H7 (cell line): ENCODE results near the gene HSCB. TPM values are rescaled to one million over a fixed set of nuclear protein-coding genes. Genes with fewer than 3 reads are reported as not detected.
A peak's percentile ranks its signal among the peaks of the same experiment; 100 is the strongest.
"Not testable (repeated sequence)": the region's sequence is repeated elsewhere in the genome, so short reads cannot be mapped to it uniquely, and the experiment has no call there.

Experiments used
- DNase-seq: peaks from one replicate; pipeline ENCODE4 v3.0.0; 2012
- H3K27me3 ChIP-seq: 2 replicates; pipeline ENCODE4 v1.6.0; 2011; ENCODE audit warnings: mild to moderate bottlenecking, low read length; ENCODE audit not compliant: control insufficient read depth, insufficient read depth
- H3K36me3 ChIP-seq: replicated peaks from 2 replicates; pipeline ENCODE4 v1.5.1; 2011; ENCODE audit warnings: low read length; ENCODE audit not compliant: control insufficient read depth, insufficient read depth
- H3K4me3 ChIP-seq: 2 replicates; pipeline ENCODE4 v1.5.1; 2011; ENCODE audit warnings: low read depth, mild to moderate bottlenecking, control low read depth, low read length, moderate library complexity; ENCODE audit not compliant: insufficient read depth
- total RNA-seq: library from RNA; depleted of rRNA; stranded (reverse); fragments of >200 nt; shearing (Covaris generic); gene quantifications from 2 replicates; pipeline ENCODE4 v1.2.3, GENCODE V29; 2014

The HSCB gene
- total RNA-seq, 1 experiment from 2014 or later, result 29.9 TPM

DNA sequence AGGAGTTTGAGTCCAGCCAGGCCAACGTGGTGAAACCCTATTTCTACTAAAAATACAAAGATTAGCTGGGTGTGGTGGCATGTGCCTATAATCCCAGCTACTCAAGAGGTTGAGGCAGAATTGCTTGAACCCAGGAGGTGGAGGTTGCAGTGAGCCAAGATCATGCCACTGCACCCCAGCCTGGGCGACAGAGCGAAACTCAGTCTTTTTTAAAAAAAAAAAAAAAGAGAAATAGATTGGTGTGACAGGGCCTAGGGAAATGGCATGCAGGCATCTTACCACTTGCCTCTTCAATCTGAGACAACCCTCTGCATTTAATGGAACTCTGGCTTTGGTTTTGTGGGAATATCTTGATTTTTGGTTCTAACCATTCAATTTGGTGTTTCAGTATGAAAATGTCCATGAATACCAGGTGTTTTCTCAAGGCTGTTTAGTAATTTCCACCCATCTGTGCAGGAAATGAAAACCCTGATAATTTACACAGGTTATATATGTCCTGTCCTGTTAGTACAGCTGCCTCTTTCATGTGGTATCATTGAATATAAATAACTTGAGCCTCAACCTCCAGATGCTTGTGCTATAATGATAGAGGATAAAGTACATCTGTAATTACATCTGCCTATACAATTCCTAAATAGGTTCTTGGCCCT is 50.1 kb downstream of the HSCB start:
- H3K4me3 ChIP-seq, result no peak overlapping the region
- peaks cover 29% of the 10 kb centered on the region for H3K36me3 ChIP-seq
- DNase-seq, result no peak
- H3K27me3 ChIP-seq, result no peaks in the 10 kb centered on the region

DNA sequence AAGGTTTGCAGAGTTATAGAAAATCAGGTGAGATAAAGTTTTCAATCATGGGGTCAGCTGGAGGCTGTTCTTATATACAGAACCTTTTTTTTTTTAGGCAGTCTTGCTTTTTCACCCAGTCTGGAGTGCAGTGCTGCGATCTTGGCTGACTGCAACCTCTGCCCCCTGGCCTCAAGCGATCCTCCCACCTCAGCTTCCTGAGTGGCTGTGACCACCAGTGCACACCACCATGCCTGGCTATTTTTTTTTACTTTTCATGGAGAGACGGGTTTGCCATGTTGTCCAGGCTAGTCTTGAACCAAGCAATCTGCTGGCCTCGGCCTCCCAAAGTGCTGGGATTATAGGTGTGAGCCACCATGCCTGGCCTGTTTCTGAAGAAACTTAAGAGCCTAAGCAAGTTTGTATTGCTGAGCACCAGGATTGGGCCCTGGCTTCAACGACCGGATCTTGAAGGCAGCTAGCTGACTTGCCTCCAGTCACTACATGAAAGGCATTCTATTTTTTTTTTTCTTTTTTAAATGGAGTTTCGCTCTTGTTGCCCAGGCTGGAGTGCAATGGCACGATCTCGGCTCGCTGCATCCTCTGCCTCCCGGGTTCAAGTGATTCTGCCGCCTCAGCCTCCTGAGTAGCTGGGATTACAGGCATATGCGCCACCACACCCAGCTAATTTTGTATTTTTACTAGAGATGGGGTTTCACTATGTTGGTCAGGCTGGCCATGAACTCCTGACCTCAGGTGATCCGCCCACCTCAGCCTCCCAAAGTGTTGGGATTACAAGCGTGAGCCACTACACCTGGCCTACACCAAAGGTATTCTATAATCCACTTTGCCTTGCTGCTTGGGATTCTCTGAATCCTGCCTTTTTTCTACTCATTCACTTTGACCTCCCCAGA is 50.9 kb downstream of the HSCB start:
- Histone ChIP-seq H3K36me3 (peaks cover 35% of the 10 kb centered on the region), H3K27me3 (no peaks in the 10 kb centered on the region), H3K4me3 (no peak overlapping the region)
- DNase-seq, result no peak

DNA sequence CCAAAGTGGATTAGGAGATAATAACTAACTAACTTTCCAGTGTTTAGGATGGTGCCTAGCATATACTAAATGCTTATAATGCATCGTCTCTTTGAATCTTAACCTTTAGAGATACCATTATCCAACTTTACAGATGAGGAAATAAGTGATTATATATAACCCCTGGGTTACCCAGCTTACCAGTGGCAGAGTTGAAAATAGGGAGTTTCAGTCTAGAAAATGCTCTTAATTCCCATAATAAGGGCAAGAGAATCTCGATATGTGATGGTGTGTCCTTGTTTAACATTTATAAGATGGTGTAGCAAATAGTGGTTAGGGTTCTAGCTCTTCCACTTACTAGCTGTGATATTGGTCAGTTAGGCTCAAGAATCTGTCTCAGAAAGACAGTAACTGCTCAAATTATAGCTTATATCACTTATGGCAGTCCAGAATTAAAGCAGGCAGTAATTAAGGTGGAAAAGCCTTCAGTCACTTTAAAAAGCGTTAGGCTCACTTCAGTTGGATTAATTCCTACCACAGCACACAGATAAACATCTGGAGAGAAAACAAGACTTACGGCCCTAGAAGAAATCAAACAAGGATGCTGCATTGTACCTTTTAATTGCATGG is 52.2 kb downstream of the HSCB start:
- DNase-seq, result no peak
- Histone ChIP-seq H3K4me3 (no peak overlapping the region), H3K36me3 (peaks cover 37% of the 10 kb centered on the region), H3K27me3 (no peaks in the 10 kb centered on the region)

DNA sequence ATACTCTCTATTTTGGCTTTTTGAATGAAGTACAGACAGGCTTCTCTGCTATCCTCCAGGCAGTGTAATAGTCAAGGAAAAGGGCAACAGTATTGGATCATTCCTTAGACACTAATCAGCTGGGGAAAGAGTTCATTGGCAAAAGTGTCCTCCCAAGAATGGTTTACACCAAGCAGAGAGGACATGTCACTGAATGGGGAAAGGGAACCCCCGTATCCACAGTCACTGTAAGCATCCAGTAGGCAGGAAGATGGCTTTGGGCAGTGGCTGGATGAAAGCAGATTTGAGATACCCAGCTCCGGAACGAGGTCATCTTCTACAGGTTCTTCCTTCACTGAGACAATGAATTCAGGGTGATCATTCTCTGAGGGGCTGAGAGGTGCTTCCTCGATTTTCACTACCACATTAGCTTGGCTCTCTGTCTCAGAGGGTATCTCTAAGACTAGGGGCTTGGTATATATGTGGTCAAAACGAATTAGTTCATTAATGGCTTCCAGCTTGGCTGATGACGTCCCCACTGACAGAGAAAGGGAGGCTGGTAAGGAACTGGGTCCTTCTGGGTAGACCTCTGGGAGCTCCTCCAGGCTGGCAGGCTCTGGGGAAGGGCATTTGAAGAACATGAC is 53.3 kb downstream of the HSCB start:
- Histone ChIP-seq H3K36me3 (peaks cover 37% of the 10 kb centered on the region), H3K4me3 (no peak overlapping the region), H3K27me3 (no peaks in the 10 kb centered on the region)
- no peak for DNase-seq

DNA sequence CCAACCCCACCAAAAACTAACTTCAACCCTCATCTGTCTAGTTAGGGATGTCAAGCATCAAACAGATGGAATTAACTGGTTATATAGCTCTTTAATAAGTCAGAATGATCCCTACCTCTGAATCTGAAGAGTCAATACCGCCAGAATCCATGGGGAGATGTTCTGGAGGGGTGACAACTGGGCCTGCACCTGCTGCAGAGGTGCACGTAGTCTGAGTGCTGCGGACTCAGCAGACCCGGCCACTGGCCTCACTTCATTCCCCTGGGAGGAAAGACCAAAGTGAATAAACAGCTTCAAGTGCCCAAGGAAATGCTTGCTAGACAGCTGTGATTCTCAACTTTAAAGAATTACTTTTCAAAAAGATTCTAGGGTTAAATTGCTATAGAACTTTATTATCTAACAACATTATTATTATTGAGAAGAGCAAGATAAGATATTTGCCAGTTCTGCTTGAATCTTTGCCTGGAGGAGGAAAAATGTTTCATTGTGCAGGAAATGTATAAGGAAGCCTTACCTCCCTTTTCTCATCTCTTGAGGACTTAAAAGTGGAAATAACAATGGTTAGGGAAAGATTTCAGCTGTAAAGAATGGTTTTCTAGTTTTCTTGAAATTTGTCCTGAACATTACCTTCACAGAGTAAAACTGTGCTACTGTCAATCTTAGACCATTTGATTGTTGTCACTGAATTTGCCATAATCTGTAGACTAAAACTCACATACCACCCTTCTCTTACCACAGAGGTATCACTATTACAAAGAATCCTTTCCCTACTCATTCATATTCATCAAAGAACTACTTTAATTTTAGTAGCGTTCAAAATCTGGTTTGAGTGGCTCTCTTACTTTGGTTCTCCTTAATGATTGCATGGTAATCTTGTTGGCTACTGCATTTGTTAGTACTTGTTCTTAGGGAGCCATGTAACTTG is 54.4 kb downstream of the HSCB start:
- DNase-seq, result no peak
- Histone ChIP-seq H3K4me3 (no peak overlapping the region), H3K36me3 (peaks cover 37% of the 10 kb centered on the region), H3K27me3 (no peaks in the 10 kb centered on the region)

DNA sequence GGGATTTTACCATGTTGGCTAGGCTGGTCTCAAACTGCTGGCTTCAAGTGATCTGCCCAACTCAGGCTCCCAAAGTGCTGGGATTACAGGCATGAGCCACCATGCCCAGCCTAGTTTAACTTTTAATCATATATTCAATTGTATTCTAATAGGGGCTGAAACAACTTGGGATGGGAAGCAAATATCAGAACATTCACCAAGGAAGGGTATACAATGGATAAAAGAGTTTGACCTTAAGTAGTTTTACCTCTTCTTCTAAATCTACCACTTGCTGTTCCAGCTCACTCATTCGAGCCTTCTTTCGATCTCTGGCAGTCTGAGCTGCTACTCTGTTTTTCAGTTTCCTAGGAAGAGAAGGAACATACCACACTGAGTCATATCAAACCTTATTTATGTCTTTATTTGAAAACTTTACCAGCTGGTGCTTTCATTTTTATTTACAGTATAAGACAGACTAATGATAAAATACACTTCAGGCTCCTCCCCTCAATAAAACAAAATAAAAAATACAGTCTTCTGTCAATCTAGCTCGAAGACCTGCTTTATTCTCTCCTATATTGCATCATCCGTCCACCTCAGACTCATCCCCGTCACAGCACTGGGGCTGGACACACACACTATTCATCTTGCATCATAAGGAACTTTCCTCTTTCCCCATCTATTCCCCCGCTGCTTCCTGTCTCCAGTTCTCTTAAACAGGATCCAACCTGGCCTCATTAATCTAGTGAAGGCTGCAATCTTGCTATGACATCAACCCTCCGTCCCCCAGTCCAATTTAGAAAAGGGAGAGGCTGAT is 57.2 kb downstream of the HSCB start:
- Histone ChIP-seq H3K4me3 (peak overlapping the region; percentile 85), H3K36me3 (peaks cover 37% of the 10 kb centered on the region), H3K27me3 (no peaks in the 10 kb centered on the region)
- DNase-seq, result peak; percentile 36

DNA sequence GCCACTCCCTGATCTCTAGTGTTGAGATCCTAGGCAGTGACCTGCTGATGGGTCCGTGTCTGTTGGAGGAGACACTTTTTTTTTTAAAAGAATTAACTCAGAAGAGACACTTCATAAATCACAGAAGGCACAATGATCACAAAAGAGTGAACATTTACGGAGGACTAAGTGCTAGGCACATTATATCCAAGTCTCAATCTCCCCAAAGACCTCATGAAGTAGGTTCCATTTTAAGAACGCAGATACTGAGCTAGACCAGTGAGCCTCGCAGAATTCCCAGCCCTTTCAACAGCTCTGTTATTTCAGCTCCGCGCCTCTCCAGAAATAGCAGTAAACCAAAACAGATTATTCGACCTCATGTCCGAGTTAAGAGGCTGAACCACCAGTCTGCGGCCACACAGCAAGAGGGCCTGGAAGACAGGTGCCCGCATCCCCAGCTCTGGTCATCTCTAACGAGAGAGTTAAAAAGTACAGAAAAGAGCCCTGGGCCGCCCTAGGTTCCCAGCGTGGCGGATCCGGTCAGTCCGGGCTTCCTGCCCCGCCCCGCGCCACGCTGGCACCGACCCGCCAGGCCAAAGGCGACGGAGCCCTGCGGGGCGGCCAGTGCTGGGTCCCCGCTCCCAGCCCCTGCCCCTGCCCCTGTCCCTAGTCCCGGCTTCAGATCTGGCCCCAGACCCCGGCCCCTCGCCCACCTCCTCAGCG is 57.9 kb downstream of the HSCB start:
- no peak for DNase-seq
- H3K36me3 ChIP-seq, result peaks cover 31% of the 10 kb centered on the region
- H3K4me3 ChIP-seq, result peak overlapping the region; percentile 85
- no peaks in the 10 kb centered on the region for H3K27me3 ChIP-seq

DNA sequence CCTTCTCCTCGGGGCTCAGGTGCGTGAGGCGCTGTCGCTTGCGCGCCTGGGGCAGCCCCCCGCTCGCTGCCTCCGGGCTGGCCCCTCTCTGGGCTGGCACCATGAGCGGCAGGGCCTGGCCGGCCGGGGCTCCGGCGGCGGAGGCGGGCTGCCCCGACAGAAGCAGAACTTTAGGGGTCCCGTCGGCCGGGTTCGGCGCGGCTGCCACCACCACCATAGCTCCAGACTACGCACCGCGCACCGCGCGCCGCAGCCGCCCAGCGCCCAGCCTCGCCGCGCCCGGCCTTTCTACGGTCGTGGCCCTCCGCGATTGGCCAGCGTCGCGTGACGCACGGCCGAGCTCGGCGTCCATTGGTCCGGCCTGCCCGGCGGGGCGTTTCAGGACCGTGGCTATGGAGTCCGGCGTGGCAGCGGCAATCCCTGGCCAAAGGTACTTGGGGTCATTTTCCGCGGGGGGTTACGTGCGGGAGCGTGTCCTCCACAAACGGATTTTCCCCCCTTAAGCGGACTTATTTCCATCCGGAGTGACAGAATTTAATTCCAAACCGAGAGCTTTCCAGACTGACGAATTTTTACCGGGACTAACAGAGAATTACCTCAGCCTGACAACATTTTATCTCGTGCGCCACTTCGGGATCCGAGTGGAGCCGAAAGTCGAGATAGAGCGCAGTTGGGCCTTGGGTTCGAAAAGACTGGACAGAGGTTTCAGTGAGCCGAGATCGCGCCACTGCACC is 58.6 kb downstream of the HSCB start, which contains the start of gene XBP1:
Gene XBP1 (minus strand): TSS at position 262 of the 734 bp plus-strand sequence.
- Histone ChIP-seq H3K4me3 (peak within 1 kb of the TSS; percentile 85), H3K27me3 (no peaks in the 10 kb centered on the region), H3K36me3 (peaks cover 24% of the 10 kb centered on the region)
- DNase-seq, result peak; percentile 99

DNA sequence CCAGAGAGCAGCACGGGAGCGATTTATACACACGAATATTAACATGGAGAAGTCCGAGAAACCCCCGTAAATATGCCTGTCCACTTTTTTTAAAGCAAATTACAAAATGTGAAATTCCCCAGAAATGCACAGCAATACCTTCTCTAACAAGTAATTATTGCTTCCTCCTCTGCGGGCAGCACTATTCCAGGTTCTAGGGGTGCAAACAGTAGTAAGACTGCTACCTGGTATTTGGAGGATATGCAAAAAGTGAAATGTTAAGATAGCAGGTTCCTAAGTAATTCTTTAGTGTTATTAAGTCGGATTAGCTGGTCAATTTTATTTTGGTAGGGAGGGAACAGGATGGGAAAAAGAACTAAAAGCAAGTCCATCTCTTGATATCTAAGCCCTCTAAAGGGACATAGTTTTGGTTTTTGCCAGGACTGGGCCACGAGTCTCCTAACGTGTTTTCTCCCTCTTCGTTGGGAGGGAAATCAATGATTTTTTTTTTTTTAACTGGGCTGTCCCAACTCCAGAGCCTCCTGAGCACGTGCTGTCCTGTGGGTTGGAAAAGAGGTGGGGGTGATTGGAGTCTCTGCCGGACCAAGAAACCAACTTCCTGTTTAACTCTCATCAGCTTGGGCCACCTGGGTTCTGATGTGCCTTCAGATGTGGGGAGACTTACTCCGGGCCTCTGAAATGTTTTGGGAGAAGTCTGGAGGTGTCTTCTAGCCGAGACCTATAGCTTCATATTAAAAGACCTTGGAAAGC is 60.2 kb downstream of the HSCB start:
- peak; percentile 51 for DNase-seq
- Histone ChIP-seq H3K27me3 (no peaks in the 10 kb centered on the region), H3K36me3 (peaks cover 9% of the 10 kb centered on the region), H3K4me3 (no peak overlapping the region)

DNA sequence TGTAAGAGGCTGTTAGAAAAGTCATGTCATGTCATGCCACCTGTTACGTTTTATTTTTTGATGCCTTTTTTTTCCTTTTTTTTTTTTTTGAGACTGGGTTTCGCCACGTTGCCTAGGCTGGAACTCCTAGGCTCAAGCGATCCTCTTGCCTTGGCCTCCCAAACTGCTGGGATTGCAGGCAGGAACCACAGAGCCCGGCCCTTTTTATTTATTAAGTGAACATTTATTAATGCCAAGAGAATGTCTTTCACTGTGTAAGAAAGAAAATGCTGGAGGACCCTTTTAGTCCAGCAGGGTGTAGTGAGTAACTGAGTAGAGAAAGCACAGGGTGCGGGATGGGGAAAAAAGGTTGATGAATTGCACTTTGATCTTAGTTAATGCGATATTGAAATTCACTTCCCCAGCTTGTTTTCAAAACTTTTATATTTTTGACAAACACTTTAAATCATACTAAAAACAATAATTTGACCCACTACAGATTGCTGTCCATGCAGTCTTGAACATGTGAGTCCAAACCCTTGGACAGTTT is 60.8 kb downstream of the HSCB start:
- no peaks in the 10 kb centered on the region for H3K27me3 ChIP-seq
- DNase-seq, result peak; percentile 42
- peaks cover 3% of the 10 kb centered on the region for H3K36me3 ChIP-seq
- no peak overlapping the region for H3K4me3 ChIP-seq

DNA sequence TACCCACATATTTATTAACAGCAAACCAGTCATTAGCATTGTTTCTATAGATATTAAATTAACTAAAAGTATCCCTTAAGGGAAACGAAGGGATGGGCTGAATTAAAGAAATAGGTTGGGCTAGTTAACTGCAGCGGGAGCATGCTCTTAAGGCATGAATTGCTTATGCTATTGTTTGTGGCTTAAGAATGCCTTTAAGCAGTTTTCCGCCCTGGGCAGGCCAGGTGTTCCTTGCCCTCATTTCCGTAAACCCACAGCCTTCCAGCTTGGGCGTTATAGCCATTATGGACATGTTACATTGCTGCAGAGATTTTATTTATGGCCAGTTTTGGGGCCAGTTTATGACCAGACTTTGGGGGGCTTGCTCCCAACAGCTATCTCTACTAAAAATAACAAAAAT is 63.6 kb downstream of the HSCB start:
- not testable (repeated sequence) for H3K36me3 ChIP-seq, DNase-seq, H3K27me3 ChIP-seq, H3K4me3 ChIP-seq
